NCI-H1105 (cell line): ENCODE data around the gene STYK1.

Experiments
- DNase-seq: peaks from one replicate; lab custom pipeline; 2025; lab: John Stamatoyannopoulos, UW

The STYK1 gene, protein sequence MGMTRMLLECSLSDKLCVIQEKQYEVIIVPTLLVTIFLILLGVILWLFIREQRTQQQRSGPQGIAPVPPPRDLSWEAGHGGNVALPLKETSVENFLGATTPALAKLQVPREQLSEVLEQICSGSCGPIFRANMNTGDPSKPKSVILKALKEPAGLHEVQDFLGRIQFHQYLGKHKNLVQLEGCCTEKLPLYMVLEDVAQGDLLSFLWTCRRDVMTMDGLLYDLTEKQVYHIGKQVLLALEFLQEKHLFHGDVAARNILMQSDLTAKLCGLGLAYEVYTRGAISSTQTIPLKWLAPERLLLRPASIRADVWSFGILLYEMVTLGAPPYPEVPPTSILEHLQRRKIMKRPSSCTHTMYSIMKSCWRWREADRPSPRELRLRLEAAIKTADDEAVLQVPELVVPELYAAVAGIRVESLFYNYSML

GRCh38 chr12:10673659-10674384, at the start of gene STYK1:
STYK1 (minus strand) TSS chr12:10674052; CDS start chr12:10634618, 39,434 bp downstream.
- DNase-seq, result peak; percentile 93

DNA sequence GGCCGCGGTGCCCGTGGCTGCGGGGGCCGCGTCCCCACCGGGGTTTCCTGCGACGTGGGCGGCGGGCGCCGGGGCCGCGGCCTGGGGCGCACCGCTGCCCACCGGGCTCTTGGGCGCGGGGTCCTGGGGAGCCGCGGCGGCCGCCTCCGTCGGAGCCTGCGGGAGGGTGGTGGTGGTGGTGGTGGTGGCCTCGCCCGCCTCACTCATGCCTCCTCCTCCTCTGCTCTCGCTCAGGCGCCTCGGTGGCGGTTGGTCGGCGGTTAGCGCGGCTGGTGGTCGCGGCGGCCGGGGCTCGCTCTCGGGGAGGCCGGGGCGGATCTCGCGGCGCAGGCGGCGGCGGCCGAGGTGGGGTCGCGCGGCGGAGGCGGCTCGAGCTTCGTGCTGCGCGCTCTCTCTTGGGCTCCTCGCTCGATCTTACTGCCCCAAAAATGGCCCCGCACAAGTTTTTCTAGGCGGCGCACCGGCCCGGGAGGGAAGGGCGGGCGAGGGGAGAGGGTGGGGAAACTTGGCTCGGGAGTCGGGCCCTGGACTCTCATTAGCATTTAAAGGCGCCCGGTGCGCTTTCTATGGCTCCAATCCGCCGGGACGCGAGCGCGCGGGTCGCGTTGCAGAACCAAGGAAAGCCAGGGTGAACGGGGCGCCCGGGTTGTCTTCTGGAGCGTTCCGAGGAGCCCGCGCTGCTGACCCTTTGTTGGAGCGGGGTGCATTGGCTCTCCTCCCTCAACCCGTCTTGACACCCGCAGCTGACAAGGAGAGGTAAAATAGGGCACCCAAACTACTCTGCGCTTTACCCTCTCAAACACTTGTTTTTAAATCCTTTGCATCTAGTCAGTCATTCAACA, 49.3 kb upstream of the STYK1 start, which contains the start of gene YBX3:
TSS of gene YBX3 (minus strand) at position 419 of the 842 bp plus-strand sequence. CDS start at position 207, 212 bp downstream.
- DNase-seq, result peak; percentile 58

DNA sequence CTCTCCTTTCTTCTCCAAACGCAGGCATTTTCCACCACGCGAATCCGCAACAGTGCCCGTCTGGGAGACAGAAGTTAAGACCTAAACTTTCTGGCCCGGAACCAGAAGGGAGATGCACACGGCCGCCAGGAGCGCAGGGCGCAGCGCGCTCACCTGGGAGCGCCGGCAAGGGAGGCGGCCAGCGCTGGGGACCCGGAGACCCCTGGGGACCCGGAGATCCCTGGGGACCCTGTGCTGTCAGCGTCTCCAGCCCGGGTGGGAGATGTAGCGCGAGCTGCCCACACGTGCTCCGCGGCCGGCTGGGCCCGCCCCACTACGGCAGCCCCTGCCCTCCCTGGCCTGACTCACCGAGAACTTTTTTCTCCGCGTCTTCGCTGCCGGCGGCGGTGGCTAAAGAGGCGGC, 48.7 kb upstream of the STYK1 start:
- peak; percentile 38 for DNase-seq

DNA sequence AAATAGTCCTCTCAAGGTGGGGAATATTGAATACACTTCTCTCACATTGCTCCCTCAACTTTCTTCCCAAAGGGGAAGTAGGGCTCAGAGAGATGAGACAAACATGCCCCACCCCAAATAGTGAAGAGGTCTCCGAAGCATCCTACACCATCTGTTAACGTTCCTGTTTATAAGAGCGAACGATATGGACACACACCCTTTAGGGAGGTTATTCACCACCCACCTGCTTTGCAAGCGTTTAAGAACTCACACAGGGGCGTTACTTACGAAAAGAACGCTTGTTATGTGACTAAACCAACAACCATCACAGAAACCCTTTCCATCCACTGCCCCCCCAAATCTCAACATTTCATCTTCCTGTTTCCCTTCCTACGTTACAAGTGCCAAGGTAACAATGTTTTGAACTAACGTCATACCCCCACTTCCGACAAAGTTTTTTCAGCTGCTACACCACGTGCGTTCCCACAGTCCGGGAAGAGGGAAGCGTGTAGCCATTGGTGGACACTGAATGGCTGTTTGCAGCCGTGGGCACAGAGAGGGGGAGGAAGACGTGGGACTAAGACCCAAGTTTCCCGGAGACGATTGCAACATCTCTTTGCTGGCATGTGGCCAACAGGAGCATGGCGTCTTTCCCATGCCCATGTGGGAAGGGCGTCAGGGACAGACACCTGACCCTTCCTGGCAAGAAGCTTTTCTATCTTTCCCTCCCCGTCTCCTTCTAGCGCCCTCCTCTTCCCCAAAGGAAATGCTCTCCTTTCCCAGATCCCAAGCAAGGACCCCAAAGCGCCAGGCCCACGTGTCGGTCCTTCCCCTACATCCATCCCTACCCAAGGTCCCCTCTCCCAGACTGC, 48.0 kb upstream of the STYK1 start:
- peak; percentile 71 for DNase-seq

DNA sequence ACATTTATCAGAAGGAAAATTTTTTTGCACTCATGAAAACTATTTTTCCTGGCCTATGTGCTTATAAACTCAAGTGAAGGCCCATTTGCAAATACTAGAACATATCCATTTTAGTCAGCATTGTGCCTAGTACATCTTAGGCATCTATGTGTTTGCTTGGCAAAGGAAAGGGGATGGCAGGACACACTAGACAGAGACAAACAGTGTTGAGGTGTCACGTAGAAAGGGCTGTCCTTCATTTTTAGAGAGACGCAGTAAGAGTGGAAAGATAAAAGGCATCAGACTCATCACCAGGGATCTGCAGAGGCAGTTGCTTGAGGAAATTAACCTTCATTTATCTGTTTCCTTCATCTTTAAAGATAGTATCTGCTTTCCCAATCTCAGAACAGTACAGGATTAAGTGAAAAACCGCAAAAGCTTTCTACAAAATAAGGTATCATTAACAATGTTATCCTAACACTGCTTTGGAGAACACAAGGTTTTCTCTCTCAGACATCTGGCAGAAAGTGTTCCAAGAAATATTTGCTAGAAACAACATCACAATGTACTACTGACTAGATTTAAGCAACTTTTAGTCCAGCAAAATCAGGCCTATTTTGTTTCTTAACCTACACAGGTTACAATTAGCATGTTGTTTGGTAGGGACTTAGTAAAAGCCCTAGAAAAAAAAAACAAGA, 47.3 kb upstream of the STYK1 start:
- DNase-seq, result no peak

DNA sequence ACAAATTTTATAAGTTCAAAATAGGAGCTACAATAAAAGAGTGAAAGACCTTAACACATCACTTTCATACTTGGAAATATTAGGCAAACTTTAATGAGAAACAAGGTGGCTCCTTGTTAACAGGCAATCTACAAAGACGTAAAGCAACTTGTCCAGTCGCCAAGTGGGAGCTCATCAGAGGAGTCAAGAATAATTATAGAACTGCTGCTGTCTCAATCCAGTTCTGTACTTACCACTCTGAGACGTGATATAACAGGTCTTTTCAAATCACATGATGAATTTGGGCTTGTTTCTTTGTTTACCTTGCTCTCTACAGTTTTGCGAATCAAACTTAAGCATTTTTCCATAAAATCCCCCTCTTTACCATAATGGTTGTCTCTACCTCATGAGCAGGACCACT, 45.6 kb upstream of the STYK1 start:
- DNase-seq, result peak; percentile 14

DNA sequence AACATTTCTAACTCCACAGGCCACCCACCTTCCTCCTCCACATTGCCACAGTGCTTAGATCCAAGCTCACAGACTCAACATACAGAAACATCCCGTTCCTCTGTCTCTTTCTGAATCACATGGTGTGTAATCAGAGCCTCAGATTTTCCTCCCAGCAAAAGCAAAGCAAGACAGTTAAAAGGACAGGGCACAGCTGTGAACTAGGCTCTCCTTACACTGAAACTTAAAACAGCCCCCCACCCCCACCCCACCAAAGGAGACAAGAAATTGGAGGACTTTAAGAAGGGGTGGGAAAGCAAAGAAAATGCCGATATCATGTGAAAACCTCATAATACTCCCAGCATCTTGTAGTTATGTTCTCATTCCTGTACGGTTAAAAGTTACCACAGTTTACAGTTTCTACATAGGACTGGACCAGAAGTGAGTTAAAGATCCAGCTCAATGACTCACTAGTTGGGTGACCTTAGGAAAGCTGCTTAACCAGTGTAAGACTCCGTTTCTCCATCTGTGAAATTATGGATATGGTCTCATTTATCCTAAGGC, 44.5 kb upstream of the STYK1 start:
- no peak for DNase-seq

DNA sequence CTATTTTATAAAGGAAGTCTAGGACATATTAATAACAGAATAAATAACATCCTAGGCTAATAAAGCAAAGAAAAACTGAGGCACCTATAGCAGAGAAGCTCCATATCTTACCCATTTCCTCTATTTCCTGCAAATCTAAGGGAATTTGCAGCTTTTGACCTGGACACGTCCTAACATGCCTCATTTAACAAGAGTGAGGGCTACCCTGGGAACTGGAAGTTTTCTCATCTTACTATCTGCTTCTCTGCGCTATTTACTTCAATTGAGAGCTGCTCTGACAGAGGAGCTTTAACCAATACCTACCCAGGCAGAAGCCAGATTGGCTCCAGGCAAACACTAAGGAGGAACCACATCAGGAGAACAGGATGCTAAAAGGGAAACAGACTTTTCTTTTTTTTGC, 43.6 kb upstream of the STYK1 start:
- DNase-seq, result no peak

- DNase-seq, result peak; percentile 55
Measured at GRCh38 chr12:10716704-10717315, 43.0 kb upstream of the STYK1 start.

- no peak for DNase-seq
Measured at GRCh38 chr12:10716277-10716676, 42.4 kb upstream of the STYK1 start.

- no peak for DNase-seq
Measured at GRCh38 chr12:10715491-10715890, 41.6 kb upstream of the STYK1 start.

GRCh38 chr12:10709808-10710207, 36.0 kb upstream of the STYK1 start:
- DNase-seq, result no peak

- DNase-seq, result no peak
Measured at GRCh38 chr12:10708862-10709261, 35.0 kb upstream of the STYK1 start.

GRCh38 chr12:10705655-10706054, 31.8 kb upstream of the STYK1 start:
- DNase-seq, result no peak

GRCh38 chr12:10701843-10702242, 28.0 kb upstream of the STYK1 start:
- no peak for DNase-seq

DNA sequence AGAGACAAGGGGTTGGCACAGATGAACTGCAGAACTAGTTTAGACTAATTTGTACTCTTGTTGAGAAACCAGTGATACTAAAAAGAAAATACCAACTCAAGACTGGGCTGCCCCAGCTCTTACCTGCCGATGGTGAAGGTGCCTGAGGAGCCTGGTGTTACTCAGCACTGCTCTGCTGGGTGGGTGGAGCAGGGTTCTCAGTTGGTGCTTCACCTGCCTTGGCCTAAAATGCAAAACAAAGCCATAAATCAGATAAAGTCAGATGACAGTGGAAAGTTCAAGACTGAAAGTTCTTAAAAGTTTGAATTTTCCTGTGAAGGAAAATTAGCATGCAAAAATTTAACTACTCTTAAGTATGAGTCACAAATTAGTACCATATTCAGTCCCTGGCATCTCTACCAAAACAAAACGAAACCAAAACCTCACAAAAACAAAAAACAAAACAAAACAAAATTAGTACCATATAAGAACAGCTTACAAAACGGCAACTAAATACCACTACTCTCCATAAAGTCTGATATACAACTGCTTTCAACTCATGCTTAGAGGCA, 27.4 kb upstream of the STYK1 start:
- no peak for DNase-seq

DNA sequence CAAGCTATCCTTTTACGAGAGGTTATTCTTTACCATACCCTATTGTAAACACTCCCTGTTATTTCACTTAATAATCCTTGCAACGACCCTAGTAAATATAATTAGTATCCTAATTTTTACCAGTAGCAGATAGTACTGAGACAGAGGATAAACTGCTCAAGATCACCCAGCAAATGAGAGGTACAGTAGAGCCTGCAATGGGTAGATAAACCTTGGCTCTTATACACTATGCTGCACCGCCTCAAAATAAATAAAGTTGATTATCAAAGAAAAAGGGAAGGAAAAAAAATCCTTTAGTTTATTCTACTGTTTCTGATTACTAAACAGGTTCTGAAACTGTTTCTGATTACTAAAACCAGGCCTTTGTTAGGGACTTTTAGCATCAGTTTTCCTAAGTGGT, 26.7 kb upstream of the STYK1 start:
- DNase-seq, result no peak

GRCh38 chr12:10697862-10698261, 24.0 kb upstream of the STYK1 start:
- no peak for DNase-seq

- DNase-seq, result no peak
Measured at GRCh38 chr12:10697156-10697555, 23.3 kb upstream of the STYK1 start.

- DNase-seq, result no peak
Measured at GRCh38 chr12:10690906-10691305, 17.1 kb upstream of the STYK1 start.
